Measurements from ENCODE around the gene DHFR2.
"Not testable (repeated sequence)": the region's sequence is repeated elsewhere in the genome, so short reads cannot be mapped to it uniquely, and the experiment has no call there.

The DHFR2 gene

DNA sequence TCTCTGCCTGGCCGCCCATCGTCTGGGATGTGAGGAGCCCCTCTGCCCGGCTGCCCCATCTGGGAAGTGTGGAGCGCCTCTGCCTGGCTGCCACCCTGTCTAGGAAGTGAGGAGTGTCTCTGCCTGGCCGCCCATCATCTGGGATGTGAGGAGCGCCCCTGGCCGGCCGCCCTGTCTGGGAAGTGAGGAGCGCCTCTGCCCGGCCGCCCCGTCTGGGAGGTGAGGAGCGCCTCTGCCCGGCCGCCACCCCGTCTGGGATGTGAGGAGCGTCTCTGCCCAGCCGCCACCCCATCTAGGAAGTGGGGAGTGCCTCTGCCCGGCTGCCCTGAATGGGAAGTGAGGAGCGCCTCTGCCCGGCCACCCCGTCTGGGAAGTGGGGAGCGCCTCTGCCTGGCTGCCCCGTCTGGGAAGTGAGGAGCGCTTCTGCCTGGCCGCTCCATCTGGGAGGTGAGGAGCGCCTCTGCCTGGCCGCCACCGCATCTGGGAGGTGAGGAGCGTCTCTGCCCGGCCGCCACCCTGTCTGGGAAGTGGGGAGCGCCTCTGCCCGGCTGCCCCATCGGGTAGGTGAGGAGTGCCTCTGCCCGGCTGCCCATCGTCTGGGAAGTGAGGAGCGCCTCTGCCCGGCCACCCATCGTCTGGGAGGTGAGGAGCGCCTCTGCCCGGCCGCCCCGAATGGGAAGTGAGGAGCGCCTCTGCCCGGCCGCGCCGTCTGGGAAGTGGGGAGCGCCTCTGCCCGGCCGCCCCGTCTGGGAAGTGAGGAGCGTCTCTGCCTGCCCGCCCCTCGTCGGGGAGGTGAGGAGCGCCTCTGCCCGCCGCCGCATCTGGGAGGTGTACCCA lies 18.4 kb downstream of the DHFR2 start:
- not testable (repeated sequence) for H3K36me3 Mint-ChIP-seq; H3K4me1 Mint-ChIP-seq (ENCODE audit: low read depth); H3K4me3 Mint-ChIP-seq; H3K27me3 Mint-ChIP-seq; H3K27ac Mint-ChIP-seq; H3K9me3 Mint-ChIP-seq (ENCODE audit: low read depth)

DNA sequence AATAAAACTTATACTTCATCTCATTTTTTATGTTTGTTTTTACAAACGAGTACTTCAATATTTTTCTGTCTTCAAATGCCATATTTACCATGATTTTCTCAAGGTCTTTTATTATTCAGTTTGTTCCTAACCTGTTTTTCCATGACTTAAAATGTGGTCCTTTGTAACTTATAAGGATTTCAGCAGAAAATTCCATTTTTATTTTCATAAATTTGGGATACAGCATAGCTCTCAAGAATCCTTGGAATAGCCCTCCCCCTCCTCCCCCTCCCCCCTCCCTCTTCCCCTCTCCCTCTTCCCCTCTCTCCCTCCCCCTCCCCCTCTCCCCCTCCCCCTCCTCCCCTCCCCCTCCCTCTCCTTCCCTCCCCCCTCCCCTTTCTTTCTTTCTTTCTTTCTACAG lies 19.4 kb downstream of the DHFR2 start:
- H3K4me3 Mint-ChIP-seq: no peak overlapping the region
- H3K4me1 Mint-ChIP-seq (ENCODE audit: low read depth): no peaks in the 10 kb centered on the region
- H3K27ac Mint-ChIP-seq: no peak overlapping the region
- H3K9me3 Mint-ChIP-seq (ENCODE audit: low read depth): no peaks in the 10 kb centered on the region
- H3K27me3 Mint-ChIP-seq: no peaks in the 10 kb centered on the region
- peaks cover 4% of the 10 kb centered on the region for H3K36me3 Mint-ChIP-seq

DNA sequence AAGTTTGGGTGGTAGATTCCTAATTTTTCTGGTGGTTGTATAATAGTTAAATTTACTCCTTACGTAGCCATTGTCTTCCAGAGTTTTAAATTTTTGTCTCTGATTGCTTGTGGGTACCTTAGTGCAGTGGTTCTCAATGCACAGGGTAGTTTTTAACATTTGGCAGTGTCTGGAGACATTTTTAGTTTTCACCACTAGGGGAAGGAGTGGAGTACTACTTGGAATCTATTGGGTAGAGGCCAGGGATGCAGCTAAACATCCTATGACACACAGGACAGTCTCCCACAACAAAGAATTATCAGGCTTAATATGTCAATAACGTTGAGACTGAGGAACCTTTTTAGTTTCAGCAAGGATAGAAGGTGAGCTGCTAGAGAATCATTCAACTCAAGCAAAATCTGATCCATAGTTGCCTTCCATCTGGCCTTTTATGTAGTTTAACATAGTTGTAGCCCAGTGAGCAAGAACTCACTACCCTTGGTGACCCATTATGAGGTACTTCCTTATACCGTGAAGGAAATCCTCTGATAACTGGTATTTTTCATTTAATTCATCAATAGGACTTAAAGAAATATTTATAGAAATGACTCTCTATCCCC lies 25.7 kb downstream of the DHFR2 start:
- H3K27me3 Mint-ChIP-seq: no peaks in the 10 kb centered on the region
- no peaks in the 10 kb centered on the region for H3K4me1 Mint-ChIP-seq (ENCODE audit: low read depth)
- H3K27ac Mint-ChIP-seq: no peak overlapping the region
- peaks cover 8% of the 10 kb centered on the region for H3K36me3 Mint-ChIP-seq
- no peaks in the 10 kb centered on the region for H3K9me3 Mint-ChIP-seq (ENCODE audit: low read depth)
- H3K4me3 Mint-ChIP-seq: no peak overlapping the region

DNA sequence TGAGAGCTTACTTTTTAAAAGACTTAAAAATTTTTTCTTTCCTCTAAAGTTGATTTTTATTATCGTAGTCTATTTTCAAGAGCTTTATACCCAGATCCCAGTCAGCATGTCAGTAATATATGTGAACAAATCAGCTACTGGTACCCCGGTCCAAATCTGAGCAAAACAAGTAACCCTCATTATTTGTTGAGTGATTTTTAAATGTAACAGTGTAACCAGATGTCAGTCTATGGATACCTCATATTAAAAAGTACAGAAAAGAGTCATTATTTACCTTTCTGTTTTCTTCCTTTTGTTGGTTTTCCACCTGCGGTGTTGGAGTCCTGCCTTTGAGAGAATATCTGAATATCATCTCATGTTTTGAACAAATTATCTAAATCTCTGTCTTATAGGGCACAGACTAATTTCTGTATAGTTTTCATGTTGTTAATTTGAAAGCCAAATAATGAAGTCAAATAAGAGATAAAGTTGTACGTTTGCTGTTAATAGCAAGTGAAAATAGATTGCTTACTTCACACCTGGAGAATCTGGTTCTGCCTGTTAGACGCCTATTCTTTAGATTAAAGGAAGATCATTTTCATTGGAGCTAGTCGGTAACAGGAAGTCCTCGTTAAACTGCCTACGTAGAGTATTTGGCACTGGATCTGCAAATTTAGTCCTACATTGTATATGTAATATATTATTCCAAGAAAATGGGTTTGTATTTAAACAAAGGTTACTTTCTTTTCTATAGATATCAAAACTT lies 34.5 kb downstream of the DHFR2 start, which contains the start of gene STX19:
Gene STX19 (minus strand): TSS at position 505 of the 745 bp plus-strand sequence. CDS start 13,328 bp downstream, outside the sequence.
- Mint-ChIP-seq H3K27me3 (no peaks in the 10 kb centered on the region), H3K27ac (no peak within 1 kb of the TSS), H3K4me1 (ENCODE audit: low read depth) (no peaks in the 10 kb centered on the region), H3K36me3 (peaks cover 7% of the 10 kb centered on the region), H3K9me3 (ENCODE audit: low read depth) (no peaks in the 10 kb centered on the region), H3K4me3 (no peak within 1 kb of the TSS)

GRCh38 chr3:94026623-94027022 lies 36.1 kb downstream of the DHFR2 start:
- Mint-ChIP-seq H3K36me3 (peaks cover 2% of the 10 kb centered on the region), H3K27ac (no peak overlapping the region), H3K4me1 (ENCODE audit: low read depth) (no peaks in the 10 kb centered on the region), H3K4me3 (no peak overlapping the region), H3K27me3 (no peaks in the 10 kb centered on the region), H3K9me3 (ENCODE audit: low read depth) (no peaks in the 10 kb centered on the region)

DNA sequence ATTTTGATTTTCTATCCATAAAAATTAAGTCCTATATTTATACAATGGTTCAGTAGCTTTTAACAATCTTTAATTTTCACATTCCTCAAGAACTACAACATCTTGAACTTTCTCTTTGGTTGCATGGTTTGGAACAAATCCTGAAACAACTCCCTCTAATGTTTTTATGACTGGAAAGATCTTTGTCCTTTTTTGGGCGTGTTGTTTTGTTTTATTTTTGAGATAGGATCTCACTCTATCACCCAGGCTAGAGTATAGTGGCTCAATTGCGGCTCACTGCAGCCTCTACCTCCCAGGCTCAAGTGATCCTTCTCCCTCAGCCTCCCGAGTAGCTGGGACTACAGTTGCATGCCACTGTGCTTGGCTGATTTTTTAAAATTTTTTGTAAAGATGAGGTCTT lies 38.3 kb downstream of the DHFR2 start:
- Mint-ChIP-seq H3K4me1 (ENCODE audit: low read depth) (no peaks in the 10 kb centered on the region), H3K27me3 (no peaks in the 10 kb centered on the region)

GRCh38 chr3:94020293-94020692 lies 42.4 kb downstream of the DHFR2 start:
- Mint-ChIP-seq H3K4me3 (no peak overlapping the region), H3K27ac (no peak overlapping the region), H3K9me3 (ENCODE audit: low read depth) (no peaks in the 10 kb centered on the region), H3K27me3 (no peaks in the 10 kb centered on the region), H3K4me1 (ENCODE audit: low read depth) (no peaks in the 10 kb centered on the region), H3K36me3 (no peaks in the 10 kb centered on the region)

More for the DNA sequence above, 38.3 kb downstream of the DHFR2 start:
- Mint-ChIP-seq H3K4me3 (no peak overlapping the region), H3K9me3 (ENCODE audit: low read depth) (no peaks in the 10 kb centered on the region), H3K36me3 (no peaks in the 10 kb centered on the region), H3K27ac (no peak overlapping the region)

GRCh38 chr3:94019659-94020058 lies 43.1 kb downstream of the DHFR2 start:
- Mint-ChIP-seq H3K9me3 (ENCODE audit: low read depth) (no peaks in the 10 kb centered on the region), H3K4me3 (no peak overlapping the region), H3K27me3 (no peaks in the 10 kb centered on the region), H3K27ac (no peak overlapping the region), H3K36me3 (peaks cover 5% of the 10 kb centered on the region), H3K4me1 (ENCODE audit: low read depth) (peaks cover 6% of the 10 kb centered on the region)

- H3K27me3 Mint-ChIP-seq: no peaks in the 10 kb centered on the region
- no peak overlapping the region for H3K27ac Mint-ChIP-seq
- H3K4me1 Mint-ChIP-seq (ENCODE audit: low read depth): peaks cover 28% of the 10 kb centered on the region
- no peak overlapping the region for H3K4me3 Mint-ChIP-seq
- no peaks in the 10 kb centered on the region for H3K9me3 Mint-ChIP-seq (ENCODE audit: low read depth)
- peaks cover 11% of the 10 kb centered on the region for H3K36me3 Mint-ChIP-seq
Measured at GRCh38 chr3:94015025-94015424, 47.7 kb downstream of the DHFR2 start.

- Mint-ChIP-seq H3K4me1 (ENCODE audit: low read depth) (peaks cover 28% of the 10 kb centered on the region), H3K27me3 (no peaks in the 10 kb centered on the region), H3K9me3 (ENCODE audit: low read depth) (no peaks in the 10 kb centered on the region), H3K36me3 (peaks cover 14% of the 10 kb centered on the region), H3K27ac (peak overlapping the region; percentile 47), H3K4me3 (peak overlapping the region; percentile 4)
Measured at GRCh38 chr3:94012185-94012584, 50.5 kb downstream of the DHFR2 start.

- H3K4me3 Mint-ChIP-seq: no peak overlapping the region
- H3K36me3 Mint-ChIP-seq: peaks cover 14% of the 10 kb centered on the region
- no peaks in the 10 kb centered on the region for H3K27me3 Mint-ChIP-seq
- H3K9me3 Mint-ChIP-seq (ENCODE audit: low read depth): no peaks in the 10 kb centered on the region
- peaks cover 28% of the 10 kb centered on the region for H3K4me1 Mint-ChIP-seq (ENCODE audit: low read depth)
- H3K27ac Mint-ChIP-seq: peak overlapping the region; percentile 47
Measured at GRCh38 chr3:94011233-94011711, 51.4 kb downstream of the DHFR2 start.

DNA sequence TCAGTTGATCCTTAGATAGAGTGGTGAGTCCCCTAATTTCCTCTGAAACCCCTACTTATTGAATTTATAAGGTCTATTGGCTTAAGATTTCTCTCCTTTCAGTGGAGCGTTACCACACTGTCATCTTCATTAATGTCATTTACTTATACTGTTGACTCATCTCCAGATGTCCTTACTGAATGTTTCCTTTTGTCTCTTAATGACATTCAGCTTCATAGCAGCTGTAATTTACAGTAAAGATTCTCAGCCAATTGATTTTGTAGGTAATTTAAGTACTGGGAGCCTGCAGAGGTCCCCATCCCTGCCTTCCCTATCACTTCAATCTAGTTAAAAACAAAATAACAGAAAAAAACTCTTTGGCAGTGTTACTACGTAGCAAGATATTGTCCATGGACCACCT lies 53.1 kb downstream of the DHFR2 start:
- Mint-ChIP-seq H3K27ac (peak overlapping the region; percentile 3), H3K36me3 (peaks cover 9% of the 10 kb centered on the region), H3K4me3 (no peak overlapping the region), H3K9me3 (ENCODE audit: low read depth) (no peaks in the 10 kb centered on the region), H3K27me3 (no peaks in the 10 kb centered on the region), H3K4me1 (ENCODE audit: low read depth) (peaks cover 21% of the 10 kb centered on the region)

DNA sequence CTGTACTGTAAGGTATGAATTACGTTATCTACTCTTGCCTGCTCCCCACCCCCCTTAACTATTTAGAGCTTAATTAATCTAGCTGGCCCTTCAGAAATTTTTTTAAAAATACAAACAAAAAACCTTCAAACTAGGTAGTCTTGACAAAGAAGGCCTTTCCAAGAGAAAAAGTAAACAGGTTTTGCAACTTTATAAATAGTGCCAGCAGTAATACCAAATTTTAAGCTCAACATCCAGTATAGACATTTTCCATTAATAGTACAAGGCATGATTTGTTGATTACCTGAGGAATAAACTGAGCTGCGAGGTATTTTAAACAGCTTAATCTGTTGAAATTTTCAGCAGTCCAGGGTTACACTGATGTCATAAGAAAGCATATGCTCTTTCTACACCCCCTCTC lies 54.5 kb downstream of the DHFR2 start:
- H3K27ac Mint-ChIP-seq: no peak overlapping the region
- no peaks in the 10 kb centered on the region for H3K27me3 Mint-ChIP-seq
- no peak overlapping the region for H3K4me3 Mint-ChIP-seq
- no peaks in the 10 kb centered on the region for H3K9me3 Mint-ChIP-seq (ENCODE audit: low read depth)
- peaks cover 21% of the 10 kb centered on the region for H3K4me1 Mint-ChIP-seq (ENCODE audit: low read depth)
- peaks cover 8% of the 10 kb centered on the region for H3K36me3 Mint-ChIP-seq
